Lung microvascular endothelial cell (primary cell): ENCODE data around the gene MCRIP2. TPM values are rescaled to one million over a fixed set of nuclear protein-coding genes. Genes with fewer than 3 reads are reported as not detected.
A peak's percentile ranks its signal among the peaks of the same experiment; 100 is the strongest.

Experiments
- DNase-seq, 2 donors: peaks; one replicate each; pipeline versions ENCODE4 v3.0.0 to v3.0.0-alpha.2; 2010; ENCODE audit warnings: low read depth in 2 of 2
- total RNA-seq: library from RNA; depleted of rRNA; stranded (reverse); fragments of >200 nt; gene quantifications from 2 replicates; pipeline ENCODE4 v1.2.1, GENCODE V29; 2014

MCRIP2 gene
- total RNA-seq, 1 donor from 2014 or later, result 11.9 TPM

- no peak for DNase-seq
These were observed 24.7 kb upstream of the MCRIP2 start for GRCh38 chr16:616733-617586.

GRCh38 chr16:617855-618254 is 23.8 kb upstream of the MCRIP2 start:
- no peak for DNase-seq

GRCh38 chr16:619476-620100 is 22.0 kb upstream of the MCRIP2 start:
- DNase-seq, result no peak

- DNase-seq, result no peak
These were observed 20.7 kb upstream of the MCRIP2 start for GRCh38 chr16:620700-621525.

- no peak for DNase-seq
These were observed 20.0 kb upstream of the MCRIP2 start for GRCh38 chr16:621526-622105.

- no peak for DNase-seq
These were observed 18.7 kb upstream of the MCRIP2 start for GRCh38 chr16:622920-623280.

GRCh38 chr16:624526-625070 is 17.0 kb upstream of the MCRIP2 start:
- DNase-seq, result no peak

- DNase-seq, result no peak
These were observed 16.3 kb upstream of the MCRIP2 start for GRCh38 chr16:625117-625976.

- DNase-seq, result no peak
These were observed 15.5 kb upstream of the MCRIP2 start for GRCh38 chr16:625977-626765.

GRCh38 chr16:626787-627453 is 14.7 kb upstream of the MCRIP2 start:
- peak; percentile 57 to 95 for DNase-seq

- no peak for DNase-seq
These were observed 14.0 kb upstream of the MCRIP2 start for GRCh38 chr16:627454-628239.

GRCh38 chr16:628321-629061 is 13.1 kb upstream of the MCRIP2 start:
- no peak for DNase-seq

- DNase-seq, result no peak
These were observed 12.3 kb upstream of the MCRIP2 start for GRCh38 chr16:629185-629832.

GRCh38 chr16:629833-630248 is 11.8 kb upstream of the MCRIP2 start:
- DNase-seq, result no peak

- no peak for DNase-seq
These were observed 11.3 kb upstream of the MCRIP2 start for GRCh38 chr16:630249-630814.

- DNase-seq, result no peak
These were observed 10.7 kb upstream of the MCRIP2 start, which contains the start of gene WFIKKN1 for GRCh38 chr16:630815-631405. WFIKKN1 (plus strand) TSS chr16:630985; CDS start chr16:631254, 269 bp downstream.
